ENCODE data around the gene SLC35F4.

Gene SLC35F4

GRCh38 chr14:57637901-57638300 lies 228.0 kb downstream of the SLC35F4 start:
- no peak overlapping the region for H3K4me3 ChIP-seq (ENCODE audit: low read depth, low read length)
- TF ChIP-seq CTCF (IDR thresholded peaks at IDR 0.05; ENCODE audit: control insufficient read depth, extremely low read depth, insufficient read depth) = no peak
- no peak for DNase-seq (ENCODE audit: low read depth)

- peak; percentile 48 for DNase-seq (ENCODE audit: low read depth)
- H3K4me3 ChIP-seq (ENCODE audit: low read depth, low read length) = no peak overlapping the region
- TF ChIP-seq CTCF (IDR thresholded peaks at IDR 0.05; ENCODE audit: control insufficient read depth, extremely low read depth, insufficient read depth) = no peak
Observed at GRCh38 chr14:57634335-57634734, 231.6 kb downstream of the SLC35F4 start.

GRCh38 chr14:57632649-57633048 lies 233.2 kb downstream of the SLC35F4 start:
- no peak for DNase-seq (ENCODE audit: low read depth)
- TF ChIP-seq CTCF (IDR thresholded peaks at IDR 0.05; ENCODE audit: control insufficient read depth, extremely low read depth, insufficient read depth) = no peak
- no peak overlapping the region for H3K4me3 ChIP-seq (ENCODE audit: low read depth, low read length)

- no peak overlapping the region for H3K4me3 ChIP-seq (ENCODE audit: low read depth, low read length)
- DNase-seq (ENCODE audit: low read depth) = no peak
- no peak for TF ChIP-seq CTCF (IDR thresholded peaks at IDR 0.05; ENCODE audit: control insufficient read depth, extremely low read depth, insufficient read depth)
Observed at GRCh38 chr14:57617510-57617909, 248.4 kb downstream of the SLC35F4 start.

GRCh38 chr14:57612946-57613345 lies 252.9 kb downstream of the SLC35F4 start:
- no peak overlapping the region for H3K4me3 ChIP-seq (ENCODE audit: low read depth, low read length)
- DNase-seq (ENCODE audit: low read depth) = no peak
- no peak for TF ChIP-seq CTCF (IDR thresholded peaks at IDR 0.05; ENCODE audit: control insufficient read depth, extremely low read depth, insufficient read depth)

- no peak overlapping the region for H3K4me3 ChIP-seq (ENCODE audit: low read depth, low read length)
- peak; percentile 97 for DNase-seq (ENCODE audit: low read depth)
- TF ChIP-seq CTCF (IDR thresholded peaks at IDR 0.05; ENCODE audit: control insufficient read depth, extremely low read depth, insufficient read depth) = no peak
Observed at GRCh38 chr14:57611555-57612075, 254.3 kb downstream of the SLC35F4 start.

- no peak for TF ChIP-seq CTCF (IDR thresholded peaks at IDR 0.05; ENCODE audit: control insufficient read depth, extremely low read depth, insufficient read depth)
- DNase-seq (ENCODE audit: low read depth) = peak; percentile 97
Observed at GRCh38 chr14:57610631-57611030, 255.3 kb downstream of the SLC35F4 start.

More at GRCh38 chr14:57610631-57611030, 255.3 kb downstream of the SLC35F4 start:
- H3K4me3 ChIP-seq (ENCODE audit: low read depth, low read length) = no peak overlapping the region

Data from LNCaP clone FGC (cell line).